Measurements from ENCODE around the gene FTSJ3. TPM values are rescaled to one million over a fixed set of nuclear protein-coding genes. Genes with fewer than 3 reads are reported as not detected.

Gene FTSJ3
- total RNA-seq, 1 experiment from 2014 or later: 75.9 TPM

- no peak overlapping the region for H3K4me3 Mint-ChIP-seq (ENCODE audit: unreplicated experiment)
- ChIA-PET POLR2A (no interaction called here), CTCF (no interaction called here)
- BruUV-seq (replicated peaks): no TSS peak
- no peak overlapping the region for H3K27ac Mint-ChIP-seq (ENCODE audit: unreplicated experiment)
- H3K27me3 Mint-ChIP-seq (ENCODE audit: insufficient read depth, unreplicated experiment): no peaks in the 10 kb centered on the region
- intact Hi-C loops (cut with micrococcal nuclease; ENCODE audit: unreplicated experiment): no loop called here
- TF ChIP-seq CTCF (IDR thresholded peaks at IDR 0.05; ENCODE audit: insufficient read depth in 1 of 2, low read depth in 1 of 2, low read length in 1 of 2, severe bottlenecking in 1 of 2, unreplicated experiment in 1 of 2): no peak
- peaks cover 69% of the 10 kb centered on the region for H3K36me3 Mint-ChIP-seq (ENCODE audit: insufficient read depth, unreplicated experiment)
- Histone ChIP-seq H3K4me3 (ENCODE audit: low read depth, low read length) (no peak overlapping the region), H3K27me3 (replicated peaks; ENCODE audit: control insufficient read depth, insufficient read depth, low read length) (no peaks in the 10 kb centered on the region), H3K4me1 (peaks cover 4% of the 10 kb centered on the region; the same call in 1 of the 2 replicates), H3K9me3 (no peaks in the 10 kb centered on the region), H3K36me3 (ENCODE audit: control insufficient read depth, insufficient read depth, low read length) (peaks cover 3% of the 10 kb centered on the region; the same call in 1 of the 2 replicates)
- no peak for DNase-seq
- H3K4me1 Mint-ChIP-seq (ENCODE audit: low read depth, unreplicated experiment): peaks cover under 1% of the 10 kb centered on the region
- H3K9me3 Mint-ChIP-seq (ENCODE audit: unreplicated experiment): no peaks in the 10 kb centered on the region
Observed at GRCh38 chr17:63853260-63853659, 25.8 kb upstream of the FTSJ3 start.

- intact Hi-C loops (cut with micrococcal nuclease; ENCODE audit: unreplicated experiment): no loop called here
- Mint-ChIP-seq H3K27me3 (ENCODE audit: insufficient read depth, unreplicated experiment) (no peaks in the 10 kb centered on the region), H3K27ac (ENCODE audit: unreplicated experiment) (peak overlapping the region; percentile 99), H3K9me3 (ENCODE audit: unreplicated experiment) (no peaks in the 10 kb centered on the region), H3K36me3 (ENCODE audit: insufficient read depth, unreplicated experiment) (peaks cover 50% of the 10 kb centered on the region), H3K4me1 (ENCODE audit: low read depth, unreplicated experiment) (peaks cover 7% of the 10 kb centered on the region), H3K4me3 (ENCODE audit: unreplicated experiment) (peak overlapping the region; percentile 90)
- Histone ChIP-seq H3K27me3 (replicated peaks; ENCODE audit: control insufficient read depth, insufficient read depth, low read length) (no peaks in the 10 kb centered on the region), H3K9me3 (no peaks in the 10 kb centered on the region), H3K4me3 (ENCODE audit: low read depth, low read length) (peak overlapping the region; percentile 84), H3K36me3 (ENCODE audit: control insufficient read depth, insufficient read depth, low read length) (peaks cover 3% of the 10 kb centered on the region; the same call in 1 of the 2 replicates), H3K4me1 (peaks cover 4% of the 10 kb centered on the region; the same call in 1 of the 2 replicates)
- no peak for TF ChIP-seq CTCF (IDR thresholded peaks at IDR 0.05; ENCODE audit: insufficient read depth in 1 of 2, low read depth in 1 of 2, low read length in 1 of 2, severe bottlenecking in 1 of 2, unreplicated experiment in 1 of 2)
- no TSS peak for BruUV-seq (replicated peaks)
- no peak for DNase-seq
- ChIA-PET POLR2A (no interaction called here), CTCF (no interaction called here)
Observed at GRCh38 chr17:63850401-63850800, 22.9 kb upstream of the FTSJ3 start.

GRCh38 chr17:63848834-63849689 lies 21.6 kb upstream of the FTSJ3 start:
- peaks cover 11% of the 10 kb centered on the region for H3K4me1 Mint-ChIP-seq (ENCODE audit: low read depth, unreplicated experiment)
- peak; percentile 98 to 99 for DNase-seq
- peak; percentile 59 to 89 for TF ChIP-seq CTCF (IDR thresholded peaks at IDR 0.05; ENCODE audit: insufficient read depth in 1 of 2, low read depth in 1 of 2, low read length in 1 of 2, severe bottlenecking in 1 of 2, unreplicated experiment in 1 of 2)
- no peaks in the 10 kb centered on the region for H3K27me3 ChIP-seq (replicated peaks; ENCODE audit: control insufficient read depth, insufficient read depth, low read length)
- BruUV-seq (replicated peaks): TSS peak; percentile 54
- CTCF ChIA-PET: interaction anchor here (0.6 to 1.7 kb wide), 13 partner anchors 10 to 1450 kb away, joined by 3 to 19 read pairs (median 6); partner anchors contain the start of genes CCDC47, DDX42 and MAP3K3
- peak overlapping the region; percentile 84 for H3K4me3 ChIP-seq (ENCODE audit: low read depth, low read length)
- H3K36me3 Mint-ChIP-seq (ENCODE audit: insufficient read depth, unreplicated experiment): peaks cover 47% of the 10 kb centered on the region
- no peaks in the 10 kb centered on the region for H3K9me3 ChIP-seq
- H3K4me1 ChIP-seq: peaks cover 4% of the 10 kb centered on the region; the same call in 1 of the 2 replicates
- POLR2A ChIA-PET: interaction anchor here (0.6 to 1.7 kb wide), 5 partner anchors 12 to 266 kb away, joined by 4 to 17 read pairs (median 5); partner anchors contain the start of genes CCDC47, DDX42 and PSMC5
- H3K9me3 Mint-ChIP-seq (ENCODE audit: unreplicated experiment): no peaks in the 10 kb centered on the region
- no peaks in the 10 kb centered on the region for H3K27me3 Mint-ChIP-seq (ENCODE audit: insufficient read depth, unreplicated experiment)
- H3K27ac Mint-ChIP-seq (ENCODE audit: unreplicated experiment): peak overlapping the region; percentile 99
- H3K4me3 Mint-ChIP-seq (ENCODE audit: unreplicated experiment): peak overlapping the region; percentile 90
- intact Hi-C loops (cut with micrococcal nuclease; ENCODE audit: unreplicated experiment): loop anchor here (10.0 kb wide), 1 partner anchor 224 kb away; the partner anchor contains the start of gene MAP3K3
- H3K36me3 ChIP-seq (ENCODE audit: control insufficient read depth, insufficient read depth, low read length): no peaks in the 10 kb centered on the region

Measured in Caco-2 (cell line).